Uterus (tissue), 4 donors: ENCODE data around the gene RAI14. TPM values are rescaled to one million over a fixed set of nuclear protein-coding genes. Genes with fewer than 3 reads are reported as not detected.
"Not testable (repeated sequence)": the region's sequence is repeated elsewhere in the genome, so short reads cannot be mapped to it uniquely, and the experiment has no call there.

Source experiments
- DNase-seq, 2 donors: peaks; one replicate each; pipeline ENCODE4 v3.0.0-alpha.2; 2019 to 2020
- H3K27ac ChIP-seq, 2 donors: fragments of 200-600 bp; sonication (generic); 1 replicate in 1 of 2; 2 replicates in 1 of 2; pipeline ENCODE4 v1.5.1; 2016 to 2018
- H3K27me3 ChIP-seq, 2 donors: fragments of 200-600 bp; sonication (generic); one replicate each; pipeline ENCODE4 v1.5.1; 2018 to 2019; ENCODE audit warnings: control low read depth in 1 of 2
- H3K36me3 ChIP-seq, 2 donors: fragments of 200-600 bp; sonication (generic); one replicate each; pipeline ENCODE4 v1.5.1; 2019; ENCODE audit warnings: control low read depth in 1 of 2
- H3K4me1 ChIP-seq, 2 donors: fragments of 200-600 bp; sonication (generic); one replicate each; pipeline ENCODE4 v1.5.1; 2018 to 2019; ENCODE audit warnings: control low read depth in 1 of 2
- H3K4me3 ChIP-seq, 2 donors: fragments of 200-600 bp; sonication (generic); 1 replicate in 1 of 2; 2 replicates in 1 of 2; pipeline ENCODE4 v1.5.1; 2018 to 2019; ENCODE audit warnings: mild to moderate bottlenecking in 1 of 2
- H3K9me3 ChIP-seq, 2 donors: fragments of 200-600 bp; sonication (generic); one replicate each; pipeline ENCODE4 v1.5.1; 2019; ENCODE audit warnings: control low read depth in 1 of 2
- CTCF ChIP-seq, 4 experiments: fragments of 200-600 bp in 2 of 4; fragments of 450-650 bp in 2 of 4; sonication (generic) in 2 of 4; IDR thresholded peaks; one replicate each; pipeline ENCODE4 v1.5.1; 2016 to 2019; ENCODE audit warnings: antibody characterized with exemption in 4 of 4, mild to moderate bottlenecking in 2 of 4, moderate library complexity in 1 of 4
- POLR2A ChIP-seq, 2 donors: fragments of 450-650 bp; IDR thresholded peaks; one replicate each; pipeline ENCODE4 v1.6.1; 2016; ENCODE audit warnings: antibody characterized with exemption in 2 of 2, mild to moderate bottlenecking in 1 of 2, moderate library complexity in 1 of 2
- intact Hi-C: fragments of 100-400 bp; cut with DNase I; formaldehyde crosslinking; loops from one replicate; pipeline ENCODE4 v1.15.1; 2023; ENCODE audit warnings: low total_unique reads
- total RNA-seq, 4 donors: library from RNA; depleted of rRNA in 3 of 4; stranded (reverse); fragments of >200 nt in 3 of 4; gene quantifications; one replicate each; pipeline versions ENCODE4 v1.1.0 to v1.2.4, GENCODE V29; 2014 to 2023
- donor health status: DM: yes; HTN: yes; CAD: no.

Gene RAI14
- total RNA-seq, 4 donors from 2014 or later, result 32.4 to 264 (median 117) TPM

- peaks cover 0 to 2% of the 10 kb centered on the region in 2 donors for H3K4me1 ChIP-seq
- H3K36me3 ChIP-seq, result no peaks in the 10 kb centered on the region
- intact Hi-C loops, result no loop called here
- no peak for DNase-seq
- TF ChIP-seq CTCF (IDR thresholded peaks at IDR 0.05) (no peak), POLR2A (IDR thresholded peaks at IDR 0.05) (no peak)
- H3K9me3 ChIP-seq, result no peaks in the 10 kb centered on the region
- no peak overlapping the region for H3K27ac ChIP-seq
- H3K4me3 ChIP-seq, result no peak overlapping the region
- H3K27me3 ChIP-seq, result no peaks in the 10 kb centered on the region
Observed at GRCh38 chr5:34758514-34758913, 102.4 kb downstream of the RAI14 start.

GRCh38 chr5:34759213-34759612 lies 103.1 kb downstream of the RAI14 start:
- H3K4me1 ChIP-seq, H3K9me3 ChIP-seq, intact Hi-C loops, H3K27ac ChIP-seq, H3K4me3 ChIP-seq, H3K36me3 ChIP-seq, DNase-seq, H3K27me3 ChIP-seq: not testable (repeated sequence)

GRCh38 chr5:34765662-34766061 lies 109.5 kb downstream of the RAI14 start:
- no peaks in the 10 kb centered on the region for H3K36me3 ChIP-seq
- H3K4me1 ChIP-seq, result no peaks in the 10 kb centered on the region
- no peaks in the 10 kb centered on the region for H3K9me3 ChIP-seq
- no peaks in the 10 kb centered on the region for H3K27me3 ChIP-seq
- TF ChIP-seq CTCF (IDR thresholded peaks at IDR 0.05) (no peak), POLR2A (IDR thresholded peaks at IDR 0.05) (no peak)
- DNase-seq, result no peak
- H3K27ac ChIP-seq, result no peak overlapping the region
- no peak overlapping the region for H3K4me3 ChIP-seq
- intact Hi-C loops, result no loop called here

- Histone ChIP-seq H3K4me3 (no peak overlapping the region), H3K36me3 (no peaks in the 10 kb centered on the region), H3K4me1 (no peaks in the 10 kb centered on the region), H3K9me3 (no peaks in the 10 kb centered on the region), H3K27me3 (no peaks in the 10 kb centered on the region), H3K27ac (no peak overlapping the region)
- intact Hi-C loops, result no loop called here
- DNase-seq, result no peak
- TF ChIP-seq CTCF (IDR thresholded peaks at IDR 0.05) (no peak), POLR2A (IDR thresholded peaks at IDR 0.05) (no peak)
Observed at GRCh38 chr5:34767180-34767579, 111.1 kb downstream of the RAI14 start.

- no peaks in the 10 kb centered on the region for H3K36me3 ChIP-seq
- no peaks in the 10 kb centered on the region for H3K27me3 ChIP-seq
- intact Hi-C loops, result no loop called here
- H3K4me1 ChIP-seq, result no peaks in the 10 kb centered on the region
- H3K27ac ChIP-seq, result no peak overlapping the region
- H3K4me3 ChIP-seq, result no peak overlapping the region
- TF ChIP-seq CTCF (IDR thresholded peaks at IDR 0.05), result no peak
- no peak for TF ChIP-seq POLR2A (IDR thresholded peaks at IDR 0.05)
- no peak for DNase-seq
- H3K9me3 ChIP-seq, result no peaks in the 10 kb centered on the region
Observed at GRCh38 chr5:34770486-34770885, 114.4 kb downstream of the RAI14 start.

GRCh38 chr5:34771076-34771475 lies 114.9 kb downstream of the RAI14 start:
- intact Hi-C loops, result no loop called here
- Histone ChIP-seq H3K4me3 (no peak overlapping the region), H3K36me3 (no peaks in the 10 kb centered on the region), H3K27me3 (no peaks in the 10 kb centered on the region), H3K4me1 (no peaks in the 10 kb centered on the region), H3K27ac (no peak overlapping the region), H3K9me3 (no peaks in the 10 kb centered on the region)
- DNase-seq, result no peak
- TF ChIP-seq CTCF (IDR thresholded peaks at IDR 0.05), result no peak
- TF ChIP-seq POLR2A (IDR thresholded peaks at IDR 0.05), result no peak
